Gastrocnemius medialis (tissue), 4 donors: ENCODE data around the gene PTPMT1.

Source experiments
- CTCF ChIP-seq, 5 experiments: fragments of 450-650 bp in 3 of 5; fragments of 200-600 bp in 2 of 5; sonication (generic) in 2 of 5; IDR thresholded peaks in 4 of 5; conservative IDR thresholded peaks in 1 of 5; 1 replicate in 4 of 5; 2 replicates in 1 of 5; pipeline ENCODE4 v1.5.1; 2016 to 2019; ENCODE audit warnings: antibody characterized with exemption in 5 of 5, mild to moderate bottlenecking in 3 of 5, moderate library complexity in 3 of 5
- POLR2A ChIP-seq, 2 donors: fragments of 450-650 bp; IDR thresholded peaks; one replicate each; pipeline ENCODE4 v1.6.1; 2017; ENCODE audit warnings: antibody characterized with exemption in 2 of 2, mild to moderate bottlenecking in 2 of 2, moderate library complexity in 2 of 2

GRCh38 chr11:47532597-47533213 lies 32.7 kb upstream of the PTPMT1 start:
- TF ChIP-seq POLR2A (IDR thresholded peaks at IDR 0.05) = no peak
- TF ChIP-seq CTCF (IDR thresholded peaks at IDR 0.05 in 4 of 5, conservative IDR thresholded peaks at IDR 0.05 in 1 of 5) = no peak
